T-helper 1 cell treated with Interleukin-12 subunit alpha and Interleukin-12 subunit beta and Interleukin-4 antibody, amounts not matched to agents 30 μg/mL and 1 μg/mL, for 36 hours (primary cell): ENCODE measurements around the gene GAB2.
A peak's percentile ranks its signal among the peaks of the same experiment; 100 is the strongest.

Source experiments
- H3K27ac Mint-ChIP-seq: one replicate; pipeline ENCODE4 v1.8.0; 2021; ENCODE audit warnings: mild to moderate bottlenecking, mixed read lengths
- H3K27me3 Mint-ChIP-seq: one replicate; pipeline ENCODE4 v1.8.0; 2021; ENCODE audit warnings: low read depth, mixed read lengths
- H3K36me3 Mint-ChIP-seq: one replicate; pipeline ENCODE4 v1.8.0; 2021; ENCODE audit warnings: low read depth, mixed read lengths
- H3K4me1 Mint-ChIP-seq: one replicate; pipeline ENCODE4 v1.8.0; 2021; ENCODE audit warnings: low read depth, mixed read lengths
- H3K4me3 Mint-ChIP-seq: one replicate; pipeline ENCODE4 v1.8.0; 2021; ENCODE audit warnings: mild to moderate bottlenecking, moderate library complexity, mixed read lengths
- H3K9me3 Mint-ChIP-seq: one replicate; pipeline ENCODE4 v1.8.0; 2021; ENCODE audit warnings: mixed read lengths

Gene GAB2

GRCh38 chr11:78194490-78194889 lies 223.1 kb downstream of the GAB2 start:
- no peaks in the 10 kb centered on the region for H3K27me3 Mint-ChIP-seq
- H3K36me3 Mint-ChIP-seq: peaks cover 35% of the 10 kb centered on the region
- H3K27ac Mint-ChIP-seq: peak overlapping the region; percentile 60
- H3K9me3 Mint-ChIP-seq: no peaks in the 10 kb centered on the region
- H3K4me3 Mint-ChIP-seq: peak overlapping the region; percentile 3
- peaks cover 51% of the 10 kb centered on the region for H3K4me1 Mint-ChIP-seq

GRCh38 chr11:78193806-78194205 lies 223.8 kb downstream of the GAB2 start:
- peaks cover 51% of the 10 kb centered on the region for H3K4me1 Mint-ChIP-seq
- H3K27me3 Mint-ChIP-seq: no peaks in the 10 kb centered on the region
- no peak overlapping the region for H3K27ac Mint-ChIP-seq
- no peak overlapping the region for H3K4me3 Mint-ChIP-seq
- H3K9me3 Mint-ChIP-seq: no peaks in the 10 kb centered on the region
- peaks cover 33% of the 10 kb centered on the region for H3K36me3 Mint-ChIP-seq

- H3K36me3 Mint-ChIP-seq: peaks cover 28% of the 10 kb centered on the region
- peak overlapping the region; percentile 69 for H3K27ac Mint-ChIP-seq
- H3K4me1 Mint-ChIP-seq: peaks cover 49% of the 10 kb centered on the region
- H3K4me3 Mint-ChIP-seq: no peak overlapping the region
- H3K9me3 Mint-ChIP-seq: no peaks in the 10 kb centered on the region
- no peaks in the 10 kb centered on the region for H3K27me3 Mint-ChIP-seq
Observed at GRCh38 chr11:78192911-78193351, 224.7 kb downstream of the GAB2 start.

GRCh38 chr11:78192223-78192719 lies 225.3 kb downstream of the GAB2 start:
- Mint-ChIP-seq H3K36me3 (peaks cover 32% of the 10 kb centered on the region), H3K9me3 (no peaks in the 10 kb centered on the region), H3K27me3 (no peaks in the 10 kb centered on the region), H3K4me3 (no peak overlapping the region), H3K27ac (no peak overlapping the region), H3K4me1 (peaks cover 54% of the 10 kb centered on the region)

- Mint-ChIP-seq H3K27ac (no peak overlapping the region), H3K36me3 (peaks cover 33% of the 10 kb centered on the region), H3K9me3 (no peaks in the 10 kb centered on the region), H3K4me3 (peak overlapping the region; percentile 100), H3K27me3 (no peaks in the 10 kb centered on the region), H3K4me1 (peaks cover 58% of the 10 kb centered on the region)
Observed at GRCh38 chr11:78190871-78191538, 226.6 kb downstream of the GAB2 start.

- peak overlapping the region; percentile 100 for H3K4me3 Mint-ChIP-seq
- peaks cover 33% of the 10 kb centered on the region for H3K36me3 Mint-ChIP-seq
- no peaks in the 10 kb centered on the region for H3K27me3 Mint-ChIP-seq
- peaks cover 59% of the 10 kb centered on the region for H3K4me1 Mint-ChIP-seq
- H3K9me3 Mint-ChIP-seq: no peaks in the 10 kb centered on the region
- H3K27ac Mint-ChIP-seq: no peak overlapping the region
Observed at GRCh38 chr11:78190374-78190773, 227.2 kb downstream of the GAB2 start.

GRCh38 chr11:78189851-78190250 lies 227.8 kb downstream of the GAB2 start:
- Mint-ChIP-seq H3K4me1 (peaks cover 59% of the 10 kb centered on the region), H3K4me3 (peak overlapping the region; percentile 100), H3K27ac (peak overlapping the region; percentile 92), H3K36me3 (peaks cover 32% of the 10 kb centered on the region), H3K27me3 (no peaks in the 10 kb centered on the region), H3K9me3 (no peaks in the 10 kb centered on the region)

- Mint-ChIP-seq H3K4me3 (peak overlapping the region; percentile 100), H3K9me3 (no peaks in the 10 kb centered on the region)
Observed at GRCh38 chr11:78189174-78189724, 228.4 kb downstream of the GAB2 start.

GRCh38 chr11:78188286-78189173 lies 229.1 kb downstream of the GAB2 start, which contains the start of the genes KCTD21 and USP35:
Gene KCTD21, minus strand, starts transcription at chr11:78188626. Its CDS starts 14,072 bp downstream, at chr11:78174554.
Gene USP35, plus strand, starts transcription at chr11:78188919. Its CDS starts 7,327 bp downstream, at chr11:78196246.
- Mint-ChIP-seq H3K36me3 (peaks cover 25% of the 10 kb centered on the region), H3K4me1 (peaks cover 46% of the 10 kb centered on the region), H3K9me3 (no peaks in the 10 kb centered on the region), H3K27ac (peak within 1 kb of the TSS; percentile 99), H3K27me3 (no peaks in the 10 kb centered on the region), H3K4me3 (peak within 1 kb of the TSS; percentile 100)

More at GRCh38 chr11:78189174-78189724, 228.4 kb downstream of the GAB2 start:
- Mint-ChIP-seq H3K4me1 (peaks cover 53% of the 10 kb centered on the region), H3K27me3 (no peaks in the 10 kb centered on the region), H3K36me3 (peaks cover 28% of the 10 kb centered on the region), H3K27ac (peak overlapping the region; percentile 92)

- H3K36me3 Mint-ChIP-seq: peaks cover 27% of the 10 kb centered on the region
- no peaks in the 10 kb centered on the region for H3K27me3 Mint-ChIP-seq
- H3K27ac Mint-ChIP-seq: peak overlapping the region; percentile 99
- H3K4me1 Mint-ChIP-seq: peaks cover 40% of the 10 kb centered on the region
- H3K4me3 Mint-ChIP-seq: peak overlapping the region; percentile 100
- H3K9me3 Mint-ChIP-seq: no peaks in the 10 kb centered on the region
Observed at GRCh38 chr11:78187366-78188285, 230.0 kb downstream of the GAB2 start.

GRCh38 chr11:78181185-78181584 lies 236.4 kb downstream of the GAB2 start:
- Mint-ChIP-seq H3K27me3 (no peaks in the 10 kb centered on the region), H3K9me3 (peaks cover 9% of the 10 kb centered on the region), H3K27ac (no peak overlapping the region), H3K4me1 (peaks cover 7% of the 10 kb centered on the region), H3K36me3 (peaks cover 24% of the 10 kb centered on the region), H3K4me3 (no peak overlapping the region)

GRCh38 chr11:78180751-78181150 lies 236.9 kb downstream of the GAB2 start:
- peaks cover 11% of the 10 kb centered on the region for H3K9me3 Mint-ChIP-seq
- peaks cover 5% of the 10 kb centered on the region for H3K4me1 Mint-ChIP-seq
- no peak overlapping the region for H3K27ac Mint-ChIP-seq
- peaks cover 28% of the 10 kb centered on the region for H3K36me3 Mint-ChIP-seq
- H3K27me3 Mint-ChIP-seq: no peaks in the 10 kb centered on the region
- no peak overlapping the region for H3K4me3 Mint-ChIP-seq

GRCh38 chr11:78179459-78180071 lies 238.1 kb downstream of the GAB2 start:
- Mint-ChIP-seq H3K27me3 (no peaks in the 10 kb centered on the region), H3K4me3 (no peak overlapping the region), H3K4me1 (peaks cover 5% of the 10 kb centered on the region), H3K36me3 (peaks cover 32% of the 10 kb centered on the region), H3K9me3 (peaks cover 11% of the 10 kb centered on the region), H3K27ac (peak overlapping the region; percentile 0)
